ENCODE measurements around the gene WDR7. TPM values are rescaled to one million over a fixed set of nuclear protein-coding genes. Genes with fewer than 3 reads are reported as not detected.

Gene WDR7
- total and polyA plus RNA-seq, 12 donors, result 3.6 to 64.6 (median 24.2) TPM

- peaks cover 0 to under 1% of the 10 kb centered on the region in 2 donors for H3K4me1 ChIP-seq (replicated peaks in 1 of 2)
- no peaks in the 10 kb centered on the region for H3K9me3 ChIP-seq (replicated peaks in 1 of 3)
- H3K36me3 ChIP-seq (replicated peaks in 1 of 2), result no peaks in the 10 kb centered on the region
- 92 to 96% (median 95%) methylated on average over 2 of the region's 2 CpGs for WGBS, 4 donors
- no peaks in the 10 kb centered on the region for H3K27me3 ChIP-seq
- no peak overlapping the region for H3K27ac ChIP-seq
- intact Hi-C loops (cut with DNase I), result no loop called here
- H3K4me3 ChIP-seq, result no peak overlapping the region
- no peak for TF ChIP-seq POLR2A (IDR thresholded peaks at IDR 0.05)
- TF ChIP-seq, protein P1, sequence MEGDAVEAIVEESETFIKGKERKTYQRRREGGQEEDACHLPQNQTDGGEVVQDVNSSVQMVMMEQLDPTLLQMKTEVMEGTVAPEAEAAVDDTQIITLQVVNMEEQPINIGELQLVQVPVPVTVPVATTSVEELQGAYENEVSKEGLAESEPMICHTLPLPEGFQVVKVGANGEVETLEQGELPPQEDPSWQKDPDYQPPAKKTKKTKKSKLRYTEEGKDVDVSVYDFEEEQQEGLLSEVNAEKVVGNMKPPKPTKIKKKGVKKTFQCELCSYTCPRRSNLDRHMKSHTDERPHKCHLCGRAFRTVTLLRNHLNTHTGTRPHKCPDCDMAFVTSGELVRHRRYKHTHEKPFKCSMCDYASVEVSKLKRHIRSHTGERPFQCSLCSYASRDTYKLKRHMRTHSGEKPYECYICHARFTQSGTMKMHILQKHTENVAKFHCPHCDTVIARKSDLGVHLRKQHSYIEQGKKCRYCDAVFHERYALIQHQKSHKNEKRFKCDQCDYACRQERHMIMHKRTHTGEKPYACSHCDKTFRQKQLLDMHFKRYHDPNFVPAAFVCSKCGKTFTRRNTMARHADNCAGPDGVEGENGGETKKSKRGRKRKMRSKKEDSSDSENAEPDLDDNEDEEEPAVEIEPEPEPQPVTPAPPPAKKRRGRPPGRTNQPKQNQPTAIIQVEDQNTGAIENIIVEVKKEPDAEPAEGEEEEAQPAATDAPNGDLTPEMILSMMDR (IDR thresholded peaks at IDR 0.05), result no peak
- no peak for DNase-seq
Measured at GRCh38 chr18:56997200-56997599, 346.0 kb downstream of the WDR7 start.

GRCh38 chr18:56999823-57000222 is 348.7 kb downstream of the WDR7 start:
- TF ChIP-seq POLR2A (IDR thresholded peaks at IDR 0.05), result no peak
- TF ChIP-seq, protein P1 (IDR thresholded peaks at IDR 0.05), result no peak
- DNase-seq, result no peak
- no peaks in the 10 kb centered on the region for H3K36me3 ChIP-seq (replicated peaks in 1 of 2)
- no peaks in the 10 kb centered on the region for H3K9me3 ChIP-seq (replicated peaks in 1 of 3)
- intact Hi-C loops (cut with DNase I), result no loop called here
- H3K4me1 ChIP-seq (replicated peaks in 1 of 2), result peaks cover 16 to 26% of the 10 kb centered on the region in 2 donors
- no peak overlapping the region for H3K4me3 ChIP-seq
- WGBS, 4 donors, result 95 to 100% (median 97%) methylated on average over 3 of the region's 3 CpGs
- no peaks in the 10 kb centered on the region for H3K27me3 ChIP-seq
- no peak overlapping the region for H3K27ac ChIP-seq

DNA sequence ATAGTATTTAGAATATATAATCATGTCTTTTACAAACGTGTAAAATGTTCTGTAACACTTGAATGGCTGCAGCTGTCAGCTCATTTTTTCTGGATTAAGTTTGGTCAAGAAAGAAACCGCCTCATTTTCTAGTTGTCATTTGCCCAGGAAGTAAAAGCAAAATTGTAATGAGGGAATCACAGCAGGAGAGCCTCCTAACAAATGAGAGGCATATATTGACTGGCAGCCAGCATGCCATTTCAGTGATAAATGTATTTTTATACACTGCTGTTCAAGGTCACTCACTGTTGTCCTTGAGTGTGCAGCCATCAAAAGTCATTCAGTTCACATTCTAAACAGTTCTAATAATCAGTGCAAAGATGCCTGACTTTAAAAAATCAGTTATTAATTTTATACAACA is 351.5 kb downstream of the WDR7 start:
- no peak overlapping the region for H3K27ac ChIP-seq
- WGBS, 4 donors, result 44 to 53% (median 51%) methylated on average over 2 of the region's 2 CpGs
- DNase-seq, result no peak
- H3K36me3 ChIP-seq (replicated peaks in 1 of 2), result no peaks in the 10 kb centered on the region
- H3K4me1 ChIP-seq (replicated peaks in 1 of 2), result peaks cover 16 to 32% of the 10 kb centered on the region in 2 donors
- intact Hi-C loops (cut with DNase I), result no loop called here
- H3K27me3 ChIP-seq, result no peaks in the 10 kb centered on the region
- TF ChIP-seq POLR2A (IDR thresholded peaks at IDR 0.05), result no peak
- no peak overlapping the region for H3K4me3 ChIP-seq
- H3K9me3 ChIP-seq (replicated peaks in 1 of 3), result no peaks in the 10 kb centered on the region

GRCh38 chr18:57003342-57003741 is 352.2 kb downstream of the WDR7 start:
- no peak overlapping the region for H3K4me3 ChIP-seq
- H3K9me3 ChIP-seq (replicated peaks in 1 of 3), result no peaks in the 10 kb centered on the region
- DNase-seq, result no peak
- 40 to 75% (median 52%) methylated on average over 2 of the region's 2 CpGs for WGBS, 4 donors
- H3K27ac ChIP-seq, result no peak overlapping the region
- TF ChIP-seq, protein P1 (IDR thresholded peaks at IDR 0.05), result no peak
- TF ChIP-seq POLR2A (IDR thresholded peaks at IDR 0.05), result no peak
- peaks cover 16 to 32% of the 10 kb centered on the region in 2 donors for H3K4me1 ChIP-seq (replicated peaks in 1 of 2)
- intact Hi-C loops (cut with DNase I), result no loop called here
- no peaks in the 10 kb centered on the region for H3K27me3 ChIP-seq
- H3K36me3 ChIP-seq (replicated peaks in 1 of 2), result no peaks in the 10 kb centered on the region

DNA sequence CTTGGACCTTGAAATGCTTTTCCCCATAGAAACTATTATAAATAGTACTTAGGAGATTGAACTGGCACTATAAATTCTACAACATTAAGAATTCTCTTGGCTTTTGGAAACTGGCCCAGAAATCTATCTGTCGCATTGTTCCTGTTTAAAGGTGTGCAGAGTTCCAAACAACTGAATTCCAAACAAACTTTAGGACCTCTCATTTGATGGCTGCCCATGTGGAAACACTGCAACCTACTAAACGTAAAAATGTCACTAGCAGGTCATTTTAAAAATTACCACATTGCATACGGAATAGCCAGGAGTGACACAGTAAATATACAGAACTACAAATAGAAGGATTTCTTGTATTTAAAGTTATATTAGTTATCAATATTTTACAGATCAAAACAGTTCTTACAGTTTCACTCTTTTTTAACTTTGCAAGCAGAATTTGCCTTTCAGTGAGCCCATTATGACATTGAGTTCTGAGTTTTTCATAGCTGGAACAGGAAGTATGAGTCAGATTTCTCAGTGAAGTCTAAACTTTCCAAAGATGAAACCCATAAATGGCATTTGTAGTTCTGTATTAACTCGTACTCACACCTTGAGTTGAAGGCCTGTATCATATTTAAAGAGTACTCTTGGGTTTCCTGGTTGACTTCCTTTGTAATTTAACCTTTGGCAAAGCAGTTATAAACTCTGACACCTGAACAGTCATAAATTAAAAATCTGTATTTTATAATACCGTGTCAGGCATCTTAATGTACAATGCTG is 353.4 kb downstream of the WDR7 start:
- Histone ChIP-seq H3K9me3 (replicated peaks in 1 of 3) (no peaks in the 10 kb centered on the region), H3K4me1 (replicated peaks in 1 of 2) (peaks cover 16 to 32% of the 10 kb centered on the region in 2 donors), H3K27me3 (no peaks in the 10 kb centered on the region), H3K4me3 (no peak overlapping the region), H3K27ac (peak overlapping the region in 3 of 5 donors; percentile 13 to 50 (median 27)), H3K36me3 (replicated peaks in 1 of 2) (no peaks in the 10 kb centered on the region)
- intact Hi-C loops (cut with DNase I), result no loop called here
- WGBS, 4 donors, result 29 to 36% (median 36%) methylated on average over 5 of the region's 5 CpGs
- TF ChIP-seq POLR2A (IDR thresholded peaks at IDR 0.05), result no peak
- TF ChIP-seq, protein P1 (IDR thresholded peaks at IDR 0.05), result no peak
- DNase-seq, result no peak
